ENCODE measurements around the gene CLIP1. TPM values are rescaled to one million over a fixed set of nuclear protein-coding genes. Genes with fewer than 3 reads are reported as not detected.
"Not testable (repeated sequence)": the region's sequence is repeated elsewhere in the genome, so short reads cannot be mapped to it uniquely, and the experiment has no call there.

The CLIP1 gene
- total and polyA plus RNA-seq, 2 of the 4 experiments (the other 2 are of a cell fraction) = 38.0 to 54.8 TPM

GRCh38 chr12:122464317-122465042 lies 42.0 kb upstream of the CLIP1 start:
- dilution Hi-C loops (cut with HindIII; ENCODE audit: low sequenced_read_pairs, unreplicated experiment); H3K56ac ChIP-seq (ENCODE audit: extremely low read depth, insufficient read depth, low read length); H3K4me1 ChIP-seq (ENCODE audit: control insufficient read depth, insufficient read depth, low read length); H3K4me2 ChIP-seq (ENCODE audit: low read depth, low read length); intact Hi-C loops (cut with micrococcal nuclease); H3K23ac ChIP-seq (ENCODE audit: low read depth, low read length); H3K9me1 ChIP-seq (ENCODE audit: insufficient read depth, low read length); H2AFZ ChIP-seq (replicated peaks; ENCODE audit: low read length, poor library complexity); H3K79me1 ChIP-seq (ENCODE audit: low read depth in 1 of 2, low read length in 2 of 2); H2AK9ac ChIP-seq (replicated peaks; ENCODE audit: low read depth, low read length, poor library complexity); H3K9me3 ChIP-seq (ENCODE audit: control insufficient read depth, insufficient read depth, low read length); H3K36me3 ChIP-seq (ENCODE audit: control insufficient read depth, insufficient read depth, low read length); H3K9ac ChIP-seq (ENCODE audit: low read depth, low read length); H3K4me3 ChIP-seq (ENCODE audit: insufficient read depth, low read depth, low read length); BruUV-seq (replicated peaks); H3K27me3 ChIP-seq (ENCODE audit: control insufficient read depth, insufficient read depth, low read length); H4K20me1 ChIP-seq (ENCODE audit: insufficient read depth, low read length); H3K14ac ChIP-seq (replicated peaks; ENCODE audit: low read depth, low read length): not testable (repeated sequence)
- peak overlapping the region; percentile 39 for H3K4ac ChIP-seq (ENCODE audit: low read depth, low read length)
- POLR2A ChIA-PET (ENCODE audit: unreplicated experiment) = interaction anchor here (1.0 kb wide), 1 partner anchor 65 kb away, joined by 3 read pairs; no protein-coding TSS in a partner anchor
- TF ChIP-seq MAFK (IDR thresholded peaks at IDR 0.05; ENCODE audit: low read depth, low read length) (peak; percentile 47; the same call in 1 of the 2 replicates), RCOR1 (IDR thresholded peaks at IDR 0.05; ENCODE audit: insufficient replicate concordance, low read length) (peak; percentile 71), NFE2L2 (IDR thresholded peaks at IDR 0.05; ENCODE audit: low read depth, low read length) (peak; percentile 39; the same call in 1 of the 2 replicates), FOS (IDR thresholded peaks at IDR 0.05; ENCODE audit: low read depth, low read length) (peak; percentile 88), CEBPB (IDR thresholded peaks at IDR 0.05; ENCODE audit: low read depth, low read length) (peak; percentile 93)
- peak overlapping the region; percentile 87 for H3K18ac ChIP-seq (ENCODE audit: low read depth, low read length)
- peak overlapping the region; percentile 50; the same call in 2 of the 3 replicates for H2BK15ac ChIP-seq (ENCODE audit: low read depth, low read length)
- DNase-seq (peak; percentile 99), ATAC-seq (ENCODE audit: low read depth) (peak; percentile 94)
- WGBS, 2 experiments (ENCODE audit: extremely low coverage in 2 of 2, insufficient read length in 1 of 2) = no CpG with 5 or more reads among the region's 17 CpGs
- in situ Hi-C loops (cut with MboI; ENCODE audit: low sequenced_read_pairs) = loop anchor here (5.0 kb wide), 1 partner anchor 57 kb away; no protein-coding TSS in a partner anchor
- CTCF ChIA-PET = interaction anchor here (1.5 to 2.2 kb wide), 2 partner anchors 15 to 58 kb away, joined by 3 to 6 read pairs; no protein-coding TSS in a partner anchor
- H2BK120ac ChIP-seq (ENCODE audit: low read depth, low read length) = peak overlapping the region; percentile 48
- H2BK5ac ChIP-seq (ENCODE audit: low read depth, low read length, poor library complexity, severe bottlenecking) = peak overlapping the region; percentile 47
- H4K5ac ChIP-seq (ENCODE audit: low read depth, low read length) = peak overlapping the region; percentile 94
- H3K27ac ChIP-seq (ENCODE audit: insufficient read depth, low read length) = peak overlapping the region; percentile 28; the same call in 1 of the 2 replicates
- H4K8ac ChIP-seq (ENCODE audit: low read depth in 2 of 2, low read length in 2 of 2) = peak overlapping the region; percentile 43 to 53; a peak in 2 of 4 replicates
- peak overlapping the region; percentile 54 for H4K91ac ChIP-seq (ENCODE audit: insufficient read depth, low read depth, low read length)
- peak overlapping the region; percentile 79 for H2AK5ac ChIP-seq (ENCODE audit: low read depth, low read length)
- H2BK20ac ChIP-seq (ENCODE audit: low read depth, low read length) = peak overlapping the region; percentile 70; the same call in 1 of the 2 replicates

Measured in IMR-90 (cell line).